Measurements from ENCODE around the gene IL5RA.

GRCh38 chr3:3105246-3105645, 4.9 kb downstream of the IL5RA start:
- TF ChIP-seq CTCF (IDR thresholded peaks at IDR 0.05), result no peak
- TF ChIP-seq POLR2A (IDR thresholded peaks at IDR 0.05), result no peak
